ENCODE results near the gene DUSP28. TPM values are rescaled to one million over a fixed set of nuclear protein-coding genes. Genes with fewer than 3 reads are reported as not detected.
A peak's percentile ranks its signal among the peaks of the same experiment; 100 is the strongest.

Gene DUSP28
- total RNA-seq, 4 donors from 2014 or later = 3.4 to 10.8 (median 6.2) TPM

DNA sequence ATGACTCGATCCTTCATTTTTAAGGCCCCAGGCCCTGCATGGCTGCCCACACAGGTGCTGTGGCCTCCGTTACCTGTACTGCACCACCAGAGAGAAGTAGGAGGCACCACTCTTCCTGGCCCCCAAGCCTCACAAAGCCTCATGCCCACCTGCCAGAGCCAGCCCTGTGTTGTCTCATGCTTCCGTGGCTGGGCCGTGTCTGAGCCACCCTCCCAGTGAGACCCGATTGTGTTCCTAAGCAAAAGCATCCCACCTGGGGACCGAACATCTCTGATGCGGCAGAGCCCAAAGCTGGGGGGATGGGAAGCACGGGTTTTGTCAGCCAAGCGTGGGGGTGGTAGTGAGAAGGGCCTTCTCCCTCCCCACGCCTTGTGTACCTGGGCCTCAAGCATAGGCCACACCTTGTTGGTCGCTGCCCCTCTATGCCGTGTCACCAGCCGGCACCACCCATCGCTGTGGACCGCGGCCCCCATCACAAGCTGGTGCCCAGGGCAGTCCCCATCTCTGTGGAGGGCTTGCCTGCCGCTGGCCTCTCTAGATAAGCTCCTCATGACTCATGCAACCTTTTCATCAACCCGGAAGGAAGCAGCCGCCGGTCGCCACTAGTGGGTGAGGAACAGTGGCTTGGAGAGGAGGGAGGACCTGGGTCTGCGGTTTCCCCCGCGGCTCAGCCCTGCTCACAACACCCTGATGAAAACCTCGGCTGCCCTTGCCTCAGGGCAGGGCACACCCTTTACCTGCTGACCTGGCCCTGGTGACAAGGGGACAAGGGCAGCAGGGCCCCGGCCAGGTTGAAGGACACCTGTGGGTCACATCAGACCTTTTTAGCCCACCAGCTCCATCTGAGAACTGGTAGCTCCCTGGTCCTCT, 5.4 kb downstream of the DUSP28 start:
- peak overlapping the region in 2 of 4 donors; percentile 76 to 77 for H3K4me3 ChIP-seq
- no peaks in the 10 kb centered on the region for H3K9me3 ChIP-seq
- H3K27ac ChIP-seq = peak overlapping the region; percentile 96 to 99 (median 97)
- in situ Hi-C loops (cut with MboI; ENCODE audit: low pct_ligation_motif_present in 1 of 4, low pct_unique_long_range_greater_than_20kb in 1 of 4, low sequenced_read_pairs in 3 of 4) = no loop called here
- TF ChIP-seq POLR2A (IDR thresholded peaks at IDR 0.05) = peak; percentile 67
- TF ChIP-seq POLR2AphosphoS5 (IDR thresholded peaks at IDR 0.05) = peak; percentile 12 to 80 (median 74)
- TF ChIP-seq EP300 (IDR thresholded peaks at IDR 0.05; ENCODE audit: low read depth) = no peak
- no peaks in the 10 kb centered on the region for H3K36me3 ChIP-seq
- DNase-seq = peak; percentile 90
- H3K4me1 ChIP-seq = peaks cover 46 to 68% (median 58%) of the 10 kb centered on the region in 4 donors
- 40 to 50% methylated on average over 1 to 25 of the region's 26 CpGs for WGBS, 2 donors (ENCODE audit: low coverage in 1 of 2)
- H3K27me3 ChIP-seq = no peaks in the 10 kb centered on the region
- intact Hi-C loops (cut with DNase I; ENCODE audit: low total_unique reads) = no loop called here

DNA sequence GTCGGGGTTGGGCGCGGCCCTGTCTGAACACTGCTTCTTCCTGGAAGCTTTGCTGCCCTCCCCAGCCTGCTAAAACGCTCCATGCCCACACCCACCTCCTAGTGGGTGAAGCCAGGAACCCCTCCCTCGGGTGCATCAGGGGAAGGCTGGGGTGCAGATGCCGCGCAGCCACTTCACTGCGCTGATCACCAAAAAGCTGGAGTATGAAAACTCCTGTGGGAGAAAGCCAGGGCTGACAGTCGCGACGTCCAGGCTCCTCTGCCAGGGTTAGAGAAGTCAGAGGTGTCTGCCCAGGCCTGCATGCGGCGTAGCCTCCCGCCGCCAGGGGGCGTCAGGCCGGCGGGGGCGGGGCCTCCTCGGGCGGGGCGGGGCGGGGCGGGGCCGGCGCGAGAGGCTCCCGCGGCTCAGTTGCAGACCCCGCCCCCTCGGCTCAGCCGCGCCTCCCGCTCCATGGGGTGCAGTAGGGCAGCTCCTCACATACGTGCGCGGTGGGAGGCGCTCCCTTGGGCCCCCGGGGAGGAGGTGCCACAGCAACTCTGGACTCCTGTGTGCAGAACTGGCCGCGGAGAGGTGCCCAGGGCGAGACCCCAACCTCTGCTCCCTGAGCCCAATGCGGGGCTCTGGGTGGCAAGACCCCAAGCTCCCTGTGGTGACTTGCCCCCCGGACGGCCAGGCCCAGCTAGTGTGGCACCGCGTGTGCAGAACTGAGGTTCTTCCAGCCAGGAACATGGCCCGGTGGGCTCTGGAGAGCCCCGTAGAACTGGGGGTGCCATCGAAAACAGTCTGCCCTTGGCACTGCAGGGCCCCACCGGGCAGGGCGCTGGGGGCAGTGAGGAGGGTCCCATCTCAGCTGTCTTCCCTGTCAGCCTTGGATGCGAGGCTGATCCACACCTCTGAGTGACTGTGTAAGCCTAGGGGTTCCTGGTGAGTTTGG, 6.3 kb downstream of the DUSP28 start:
- Histone ChIP-seq H3K36me3 (no peaks in the 10 kb centered on the region), H3K9me3 (no peaks in the 10 kb centered on the region), H3K4me1 (peaks cover 47 to 71% (median 59%) of the 10 kb centered on the region in 4 donors), H3K27me3 (no peaks in the 10 kb centered on the region), H3K4me3 (peak overlapping the region; percentile 14 to 77 (median 70)), H3K27ac (peak overlapping the region; percentile 96 to 99 (median 97))
- in situ Hi-C loops (cut with MboI; ENCODE audit: low pct_ligation_motif_present in 1 of 4, low pct_unique_long_range_greater_than_20kb in 1 of 4, low sequenced_read_pairs in 3 of 4) (no loop called here), intact Hi-C loops (cut with DNase I; ENCODE audit: low total_unique reads) (no loop called here)
- peak; percentile 82 to 90 (median 83) for TF ChIP-seq POLR2AphosphoS5 (IDR thresholded peaks at IDR 0.05)
- peak; percentile 85 to 96 (median 95) for TF ChIP-seq CTCF (IDR thresholded peaks at IDR 0.05)
- TF ChIP-seq EP300 (IDR thresholded peaks at IDR 0.05; ENCODE audit: low read depth) = no peak
- peak; percentile 70 for TF ChIP-seq POLR2A (IDR thresholded peaks at IDR 0.05)
- DNase-seq = peak; percentile 98
- WGBS, 2 donors (ENCODE audit: low coverage in 1 of 2) = 11% methylated on average over 26 of the region's 53 CpGs; no CpG with 5 or more reads in 1 of the 2 donors

DNA sequence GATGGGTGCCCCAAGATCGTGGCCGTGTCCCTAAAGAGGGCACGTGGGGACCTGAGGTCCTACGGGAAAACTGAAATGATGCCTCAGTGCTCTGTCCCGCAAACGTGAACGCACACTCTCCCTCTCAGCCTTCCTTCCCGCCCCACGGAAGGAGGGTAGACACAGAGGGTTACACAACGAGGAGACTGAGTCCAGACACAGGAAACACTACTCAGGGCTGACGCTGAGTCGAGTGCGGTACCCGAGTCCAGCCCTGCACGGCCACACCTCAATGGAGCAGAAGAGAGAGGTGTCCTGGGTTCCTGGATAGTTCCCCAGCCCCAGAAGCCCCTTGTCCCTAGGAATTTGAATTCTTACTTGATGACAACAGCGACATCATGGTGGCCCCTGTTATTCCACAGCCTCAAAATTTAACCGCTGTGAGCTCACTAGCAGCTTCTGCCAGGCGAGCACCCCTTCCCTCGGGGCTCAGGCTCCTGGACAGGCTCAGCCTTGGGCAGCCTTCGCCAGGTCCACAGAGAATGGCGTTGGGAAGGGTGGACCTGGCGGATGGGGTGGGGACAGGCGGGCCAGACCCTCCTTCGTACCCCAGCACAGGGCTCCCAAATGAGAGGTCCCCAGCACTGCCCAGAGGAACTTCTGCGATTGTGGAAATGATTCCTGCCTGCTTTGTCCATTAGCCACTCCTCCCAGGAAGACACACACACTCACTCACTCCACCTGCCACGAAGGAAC, 7.1 kb downstream of the DUSP28 start:
- H3K36me3 ChIP-seq = no peaks in the 10 kb centered on the region
- peaks cover 39 to 63% (median 52%) of the 10 kb centered on the region in 4 donors for H3K4me1 ChIP-seq
- 27% methylated on average over 26 of the region's 26 CpGs; no CpG with 5 or more reads in 1 of the 2 donors for WGBS, 2 donors (ENCODE audit: low coverage in 1 of 2)
- H3K9me3 ChIP-seq = no peaks in the 10 kb centered on the region
- in situ Hi-C loops (cut with MboI; ENCODE audit: low pct_ligation_motif_present in 1 of 4, low pct_unique_long_range_greater_than_20kb in 1 of 4, low sequenced_read_pairs in 3 of 4) = no loop called here
- H3K27me3 ChIP-seq = no peaks in the 10 kb centered on the region
- intact Hi-C loops (cut with DNase I; ENCODE audit: low total_unique reads) = no loop called here
- peak overlapping the region; percentile 96 to 99 (median 97) for H3K27ac ChIP-seq
- H3K4me3 ChIP-seq = peak overlapping the region; percentile 47 to 77 (median 70)
- TF ChIP-seq EP300 (IDR thresholded peaks at IDR 0.05; ENCODE audit: low read depth) (no peak), POLR2AphosphoS5 (IDR thresholded peaks at IDR 0.05) (no peak), CTCF (IDR thresholded peaks at IDR 0.05) (no peak), POLR2A (IDR thresholded peaks at IDR 0.05) (no peak)
- DNase-seq = peak; percentile 55

Data from transverse colon (tissue), 4 donors.